A549 (cell line): ENCODE results near the gene CORO2A. TPM values are rescaled to one million over a fixed set of nuclear protein-coding genes. Genes with fewer than 3 reads are reported as not detected.

Experiments used
- ATAC-seq, 2 experiments: fragments of 200-7000 bp in 1 of 2; fragments of >200 bp in 1 of 2; cut with Nextera tagmentation in 1 of 2; cut with Tn5 transposase in 1 of 2; 3 replicates each; pipeline versions ENCODE4 v1.8.0 to v1.9.1; 2018 to 2020; ENCODE audit warnings: mild to moderate bottlenecking in 1 of 2, moderate library complexity in 1 of 2
- CTCF ChIA-PET: fragments of 300-600 bp; sonication (Branson Sonifier 250); formaldehyde crosslinking; extraction: SDS; loops from one replicate; lab custom pipeline; 2021; ENCODE audit warnings: antibody characterized with exemption, inconsistent platforms; lab: Yijun Ruan, JAX
- POLR2A ChIA-PET: fragments of 350-600 bp; formaldehyde crosslinking; extraction: SDS; loops from one replicate; lab custom pipeline; 2021; ENCODE audit warnings: antibody characterized with exemption, inconsistent platforms; lab: Yijun Ruan, JAX
- DNase-seq, 2 experiments: peaks; one replicate each; pipeline versions ENCODE4 v3.0.0 to v3.0.0-alpha.2; 2011 to 2016; ENCODE audit warnings: low read depth in 1 of 2, low spot score in 1 of 2
- FAIRE-seq: peaks from 2 replicates; lab custom pipeline; 2011; peaks lifted over from hg19 to GRCh38; lab: Jason Lieb, UNC
- H3K27ac ChIP-seq, 2 experiments: fragments of >200 bp; sonication (Bioruptor Twin); formaldehyde crosslinking; 3 replicates each; pipeline ENCODE4 v1.5.1; 2016 to 2017
- H3K4me1 ChIP-seq: fragments of >200 bp; sonication (Bioruptor Twin); formaldehyde crosslinking; 3 replicates; pipeline ENCODE4 v1.6.1; 2016
- H3K4me2 ChIP-seq: fragments of >200 bp; sonication (Bioruptor Twin); formaldehyde crosslinking; 3 replicates; pipeline ENCODE4 v1.6.1; 2016
- H3K4me3 ChIP-seq: fragments of >200 bp; sonication (Bioruptor Twin); formaldehyde crosslinking; 3 replicates; pipeline ENCODE4 v1.5.1; 2016
- H3K9me3 ChIP-seq: fragments of >200 bp; sonication (Bioruptor Twin); formaldehyde crosslinking; 3 replicates; pipeline ENCODE4 v1.6.1; 2016
- ATOH8 ChIP-seq: fragments of 250-450 bp; sonication (Bioruptor Pico); IDR thresholded peaks from 2 replicates; pipeline ENCODE4 v1.5.0; 2020; ENCODE audit warnings: low read depth, mild to moderate bottlenecking, moderate library complexity
- BCL3 ChIP-seq: fragments of >200 bp; sonication (Bioruptor Twin); formaldehyde crosslinking; IDR thresholded peaks from 3 replicates; pipeline ENCODE4 v1.6.1; 2016
- BHLHE40 ChIP-seq: IDR thresholded peaks from 2 replicates; pipeline ENCODE4 v1.6.1; 2012; ENCODE audit warnings: low read depth, low read length, inconsistent platforms
- CBX2 ChIP-seq: fragments of 200-600 bp; sonication (generic); IDR thresholded peaks from 2 replicates; pipeline ENCODE4 v1.6.1; 2016; ENCODE audit warnings: low read depth, mild to moderate bottlenecking, borderline replicate concordance
- CEBPB ChIP-seq, 2 experiments: fragments of >200 bp in 1 of 2; sonication (Bioruptor Twin) in 1 of 2; formaldehyde crosslinking in 1 of 2; IDR thresholded peaks; 2 replicates each; pipeline ENCODE4 v1.6.1; 2012 to 2016
- CHD2 ChIP-seq: fragments of 150-350 bp; IDR thresholded peaks from 2 replicates; pipeline ENCODE4 v1.6.1; 2014; ENCODE audit warnings: low read length; ENCODE audit not compliant: partially characterized antibody
- CHD4 ChIP-seq: fragments of 200-600 bp; sonication (generic); IDR thresholded peaks from 2 replicates; pipeline ENCODE4 v1.6.1; 2016; ENCODE audit warnings: antibody characterized with exemption, mild to moderate bottlenecking, borderline replicate concordance
- CTCF ChIP-seq: fragments of >200 bp; sonication (Bioruptor Twin); formaldehyde crosslinking; IDR thresholded peaks from 3 replicates; pipeline ENCODE4 v1.5.1; 2016
- EHMT2 ChIP-seq: fragments of 200-600 bp; sonication (generic); IDR thresholded peaks from 2 replicates; pipeline ENCODE4 v1.6.1; 2016; ENCODE audit warnings: antibody characterized with exemption, low read depth, mild to moderate bottlenecking, moderate library complexity
- FOSB ChIP-seq: fragments of 250-450 bp; sonication (Bioruptor Pico); IDR thresholded peaks from 2 replicates; pipeline ENCODE4 v1.5.0; 2020; ENCODE audit warnings: mild to moderate bottlenecking, moderate library complexity
- FOXS1 ChIP-seq: fragments of 250-450 bp; sonication (Bioruptor Pico); IDR thresholded peaks from 2 replicates; pipeline ENCODE4 v1.5.0; 2020; ENCODE audit warnings: mild to moderate bottlenecking, moderate library complexity
- HOXB5 ChIP-seq: fragments of 250-450 bp; sonication (Bioruptor Pico); IDR thresholded peaks from 2 replicates; pipeline ENCODE4 v1.5.0; 2020; ENCODE audit warnings: mild to moderate bottlenecking, moderate library complexity
- JUNB ChIP-seq: fragments of >200 bp; sonication (Bioruptor Twin); formaldehyde crosslinking; IDR thresholded peaks from 2 replicates; pipeline ENCODE4 v1.6.1; 2016
- MAFK ChIP-seq: fragments of 450-650 bp; IDR thresholded peaks from 2 replicates; pipeline ENCODE4 v1.6.1; 2014; ENCODE audit not compliant: partially characterized antibody
- NR3C1 ChIP-seq: fragments of >200 bp; sonication (Bioruptor Twin); formaldehyde crosslinking; IDR thresholded peaks from 3 replicates; pipeline ENCODE4 v1.6.1; 2017
- POLR2A ChIP-seq: IDR thresholded peaks from 2 replicates; pipeline ENCODE4 v1.6.1; 2012; ENCODE audit warnings: mild to moderate bottlenecking, low read length
- REST ChIP-seq: fragments of 200-600 bp; sonication (generic); IDR thresholded peaks from 2 replicates; pipeline ENCODE4 v1.6.1; 2016; ENCODE audit warnings: antibody characterized with exemption, mild to moderate bottlenecking, moderate library complexity
- SREBF2 ChIP-seq: fragments of 450-650 bp; IDR thresholded peaks from 2 replicates; pipeline ENCODE4 v1.6.1; 2014; ENCODE audit warnings: mild to moderate bottlenecking, moderate library complexity
- TFCP2L1 ChIP-seq: fragments of 250-450 bp; sonication (Bioruptor Pico); IDR thresholded peaks from 2 replicates; pipeline ENCODE4 v1.5.0; 2021; ENCODE audit warnings: mild to moderate bottlenecking
- TP53 ChIP-seq: fragments of 250-450 bp; sonication (Bioruptor Pico); IDR thresholded peaks from 2 replicates; pipeline ENCODE4 v1.5.0; 2021; ENCODE audit warnings: mild to moderate bottlenecking, moderate library complexity
- WGBS: methylation state at CpG from one replicate; pipeline ENCODE4 v1.1.6; 2017; ENCODE audit errors: missing lambda C conversion rate; 5-methylcytosine and 5-hydroxymethylcytosine counted together
- polyA plus RNA-seq, 4 experiments: library from polyadenylated mRNA; depleted of rRNA in 3 of 4; stranded (reverse); fragments of >200 nt; fragmentation: RNase III in 1 of 4; extraction: RNeasy Plus Mini Kit Qiagen cat#74134 plus additional on column Dnase treatment in 1 of 4; gene quantifications; 2 replicates in 3 of 4; 3 replicates in 1 of 4; pipeline ENCODE4 v1.2.3, GENCODE V29; 2011 to 2017
- TF ChIP-seq, protein P1 (sequence below): IDR thresholded peaks from 2 replicates; pipeline ENCODE4 v1.6.1; 2012

CORO2A gene
- polyA plus RNA-seq, 2 of the 4 experiments (the other 2 are of a cell fraction): 0.49 to 2.0 TPM

GRCh38 chr9:98168941-98169488 lies 23.4 kb downstream of the CORO2A start:
- H3K9me3 ChIP-seq: no peaks in the 10 kb centered on the region
- ATAC-seq: peak in 1 of 2 experiments; percentile 30; a peak in 3 of 6 replicates
- H3K4me3 ChIP-seq: no peak overlapping the region
- CTCF ChIA-PET: interaction anchor here (1.5 kb wide), 1 partner anchor 13 kb away, joined by 5 read pairs; no protein-coding TSS in a partner anchor
- no peak for DNase-seq
- TF ChIP-seq BHLHE40 (no peak), MAFK (no peak), CTCF (no peak), ATOH8 (CRISPR knock-in tag) (no peak), POLR2A (no peak)
- no peak for FAIRE-seq
- POLR2A ChIA-PET: no interaction called here
- WGBS: 90% methylated on average over 12 of the region's 15 CpGs
- H3K4me2 ChIP-seq: no peak overlapping the region
- no peak overlapping the region for H3K27ac ChIP-seq
- 0 out of 3 replicates have a peak, but pooled peaks cover 3% of the 10 kb centered on the region for H3K4me1 ChIP-seq

GRCh38 chr9:98168153-98168780 lies 24.2 kb downstream of the CORO2A start:
- Histone ChIP-seq H3K4me3 (no peak overlapping the region), H3K27ac (no peak overlapping the region), H3K9me3 (no peaks in the 10 kb centered on the region), H3K4me2 (no peak overlapping the region), H3K4me1 (0 out of 3 replicates have a peak, but pooled peaks cover 3% of the 10 kb centered on the region)
- WGBS: 54% methylated on average over 3 of the region's 3 CpGs
- FAIRE-seq: no peak
- ChIA-PET CTCF (interaction anchor here (0.7 kb wide), 1 partner anchor 10 kb away, joined by 3 read pairs; no protein-coding TSS in a partner anchor), POLR2A (no interaction called here)
- TF ChIP-seq NR3C1: no peak
- no peak for TF ChIP-seq FOXS1 (CRISPR knock-in tag)
- TF ChIP-seq CEBPB (IDR thresholded peaks at IDR 0.05): no peak
- TF ChIP-seq CBX2: no peak
- no peak for TF ChIP-seq TFCP2L1 (CRISPR knock-in tag)
- TF ChIP-seq EHMT2: no peak
- TF ChIP-seq HOXB5 (CRISPR knock-in tag): no peak
- TF ChIP-seq TP53 (CRISPR knock-in tag): no peak
- TF ChIP-seq CHD4: no peak
- DNase-seq: no peak
- no peak for ATAC-seq

DNA sequence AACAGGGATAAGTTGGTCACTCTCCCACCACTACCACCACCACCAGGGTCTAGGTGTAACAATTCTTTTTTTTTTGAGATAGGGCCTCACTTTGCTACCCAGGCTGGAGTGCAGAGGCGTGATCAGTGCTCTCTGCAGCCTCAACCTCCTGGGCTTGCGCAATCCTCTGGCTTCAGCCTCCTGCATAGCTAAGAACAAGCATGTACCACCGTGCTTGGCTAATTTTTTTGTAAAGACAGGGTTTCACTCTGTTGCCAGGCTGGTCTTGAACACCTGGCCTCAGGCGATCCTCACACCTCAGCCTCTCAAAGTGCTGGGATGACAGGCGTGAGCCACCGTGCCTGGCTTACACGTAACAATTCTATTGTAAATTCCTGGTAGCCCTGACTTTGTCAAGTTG lies 27.5 kb downstream of the CORO2A start:
- Histone ChIP-seq H3K4me2 (no peak overlapping the region), H3K9me3 (no peaks in the 10 kb centered on the region), H3K4me3 (no peak overlapping the region), H3K27ac (no peak overlapping the region), H3K4me1 (no peaks in the 10 kb centered on the region)
- CTCF ChIA-PET: no interaction called here
- no peak for ATAC-seq
- 80% methylated on average over 7 of the region's 7 CpGs for WGBS
- TF ChIP-seq CEBPB (IDR thresholded peaks at IDR 0.05): peak; percentile 67 to 88; a peak in 3 of 4 replicates
- no peak for TF ChIP-seq JUNB
- FAIRE-seq: no peak
- DNase-seq: no peak
- POLR2A ChIA-PET: no interaction called here

GRCh38 chr9:98162613-98163012 lies 29.8 kb downstream of the CORO2A start:
- Histone ChIP-seq H3K4me2 (no peak overlapping the region), H3K9me3 (no peaks in the 10 kb centered on the region), H3K27ac (no peak overlapping the region), H3K4me1 (peaks cover 12% of the 10 kb centered on the region), H3K4me3 (no peak overlapping the region)
- DNase-seq: no peak
- POLR2A ChIA-PET: no interaction called here
- FAIRE-seq: no peak
- no peak for ATAC-seq
- 81% methylated on average over 12 of the region's 12 CpGs for WGBS
- CTCF ChIA-PET: interaction anchor here (0.6 to 1.2 kb wide), 3 partner anchors 10 to 44 kb away, joined by 3 to 4 read pairs (median 3); partner anchors contain the start of gene TRIM14
- TF ChIP-seq SREBF2 (no peak), FOSB (CRISPR knock-in tag) (no peak), REST (no peak), BCL3 (no peak), CHD2 (no peak)
- TF ChIP-seq, protein P1, sequence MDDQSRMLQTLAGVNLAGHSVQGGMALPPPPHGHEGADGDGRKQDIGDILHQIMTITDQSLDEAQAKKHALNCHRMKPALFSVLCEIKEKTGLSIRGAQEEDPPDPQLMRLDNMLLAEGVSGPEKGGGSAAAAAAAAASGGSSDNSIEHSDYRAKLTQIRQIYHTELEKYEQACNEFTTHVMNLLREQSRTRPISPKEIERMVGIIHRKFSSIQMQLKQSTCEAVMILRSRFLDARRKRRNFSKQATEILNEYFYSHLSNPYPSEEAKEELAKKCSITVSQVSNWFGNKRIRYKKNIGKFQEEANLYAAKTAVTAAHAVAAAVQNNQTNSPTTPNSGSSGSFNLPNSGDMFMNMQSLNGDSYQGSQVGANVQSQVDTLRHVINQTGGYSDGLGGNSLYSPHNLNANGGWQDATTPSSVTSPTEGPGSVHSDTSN: no peak
